T-helper 9 cell (primary cell): Measurements from ENCODE around the gene NID1.

Experiments used
- DNase-seq: peaks from one replicate; pipeline ENCODE4 v3.0.0-alpha.2; 2020

NID1 gene

DNA sequence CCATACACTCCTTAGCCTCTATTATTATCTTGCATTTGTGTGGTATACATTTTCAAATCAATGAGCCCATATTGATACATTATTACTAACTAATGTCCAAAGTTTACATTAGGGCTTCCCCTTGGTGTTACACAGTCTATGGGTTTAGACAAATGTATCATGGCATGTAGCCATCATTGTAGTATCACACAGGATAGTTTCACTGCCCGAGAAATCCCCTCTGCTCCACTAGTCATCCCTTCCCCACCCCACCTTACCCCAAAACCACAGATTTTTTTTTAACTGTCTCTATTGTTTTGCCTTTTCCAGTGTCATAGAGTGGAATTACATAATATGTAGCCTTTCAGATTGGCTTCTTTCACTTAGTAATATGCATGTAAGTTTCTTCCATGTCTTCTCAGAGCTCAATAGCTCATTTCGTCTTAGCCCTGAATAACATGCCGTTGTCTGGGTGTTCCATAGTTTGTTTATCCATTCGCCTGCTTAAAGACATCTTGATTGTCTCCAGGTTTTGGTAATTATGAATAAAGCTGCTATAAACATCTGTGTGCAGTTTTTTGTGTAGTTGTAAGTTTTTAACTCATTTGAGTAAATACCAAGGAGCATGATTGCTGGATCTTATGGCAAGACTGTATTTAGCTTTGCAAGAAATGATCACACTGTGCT is 111.8 kb downstream of the NID1 start:
- DNase-seq: no peak

DNA sequence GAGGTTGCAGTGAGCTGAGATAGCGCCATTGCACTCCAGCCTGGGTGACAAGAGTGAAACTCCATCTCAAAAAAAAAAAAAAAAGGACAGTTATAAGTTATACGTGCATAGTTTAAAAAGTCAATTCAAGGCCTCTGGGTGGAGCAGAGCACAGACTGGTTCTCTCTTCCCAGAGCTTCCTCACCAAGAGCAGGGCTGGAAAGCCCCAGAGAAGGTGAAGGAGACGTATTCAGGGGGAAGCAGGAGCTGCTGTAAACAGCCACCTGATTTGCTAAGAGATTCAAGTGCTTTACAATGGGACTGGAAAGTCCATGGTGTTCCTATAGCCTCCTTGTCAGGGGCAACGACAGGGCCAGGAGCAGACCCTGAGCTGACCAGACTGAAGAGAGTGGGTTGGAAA is 113.2 kb downstream of the NID1 start:
- no peak for DNase-seq

DNA sequence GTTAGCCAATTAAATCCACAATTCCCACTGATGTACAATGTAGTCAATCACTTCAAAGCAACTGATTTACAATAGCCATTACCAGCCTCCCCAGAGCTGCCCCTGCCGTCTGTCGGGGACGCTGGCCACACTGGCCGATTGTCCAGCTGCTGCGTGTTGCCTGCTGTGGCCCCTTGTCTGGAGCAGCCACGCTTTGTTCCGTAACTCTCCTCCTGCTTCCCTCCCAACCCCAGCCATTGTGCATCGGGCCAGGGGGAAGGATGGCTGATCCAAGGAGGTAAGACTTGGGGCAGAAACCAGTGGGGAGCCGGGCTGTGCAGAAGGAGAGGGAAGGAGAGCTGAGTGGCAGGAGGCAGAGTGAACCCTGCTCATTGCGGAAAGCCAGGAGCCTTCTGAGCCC is 114.6 kb downstream of the NID1 start:
- no peak for DNase-seq

DNA sequence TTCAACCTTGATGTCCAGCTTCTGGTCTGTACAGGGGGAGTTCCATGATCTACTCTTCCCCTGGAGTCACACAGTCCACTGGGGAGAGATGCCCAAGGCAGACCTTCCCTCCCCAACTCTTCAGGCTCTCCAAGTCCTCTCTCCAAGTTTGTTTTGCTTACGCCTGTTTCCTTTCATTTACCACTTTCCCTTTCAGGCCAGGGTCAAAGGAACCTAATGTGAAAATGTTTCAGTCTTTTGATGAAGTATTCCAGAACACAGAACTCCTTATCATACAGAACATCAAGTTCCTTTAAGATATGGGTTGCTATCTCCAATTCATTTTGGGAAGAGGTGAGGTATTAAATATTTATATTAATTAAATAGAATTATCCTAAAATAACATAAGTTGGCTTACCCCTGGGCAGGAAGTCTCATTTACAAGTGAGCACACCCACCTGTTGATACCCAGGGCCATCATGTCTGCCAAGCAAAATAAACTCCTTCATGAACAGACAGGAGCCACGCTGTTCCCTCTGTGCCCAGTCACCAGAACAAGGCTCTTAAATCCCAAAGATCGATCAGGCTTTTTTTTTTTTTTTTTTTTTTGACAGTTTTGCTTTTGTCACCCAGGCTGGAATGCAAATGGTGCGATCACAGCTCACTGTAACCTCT is 116.0 kb downstream of the NID1 start:
- DNase-seq: no peak

DNA sequence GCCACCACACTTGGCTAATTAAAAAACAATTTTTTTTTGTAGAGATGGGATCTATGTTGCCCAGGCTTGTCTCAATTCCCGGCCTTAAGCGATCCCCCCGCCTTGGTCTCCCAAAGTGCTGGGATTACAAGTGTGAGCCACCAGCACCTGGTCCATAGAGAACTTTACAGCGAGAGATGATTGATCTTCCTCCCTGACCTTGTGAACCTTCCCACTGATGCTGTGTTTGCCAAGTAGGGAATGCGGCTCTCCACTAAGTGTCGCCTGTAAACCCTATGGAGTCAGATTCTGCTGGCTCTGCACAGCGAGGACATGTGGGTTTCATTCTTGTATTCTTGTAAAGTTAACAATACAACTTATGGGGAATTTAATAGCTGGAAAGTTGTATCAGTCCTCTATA is 116.9 kb downstream of the NID1 start:
- no peak for DNase-seq

DNA sequence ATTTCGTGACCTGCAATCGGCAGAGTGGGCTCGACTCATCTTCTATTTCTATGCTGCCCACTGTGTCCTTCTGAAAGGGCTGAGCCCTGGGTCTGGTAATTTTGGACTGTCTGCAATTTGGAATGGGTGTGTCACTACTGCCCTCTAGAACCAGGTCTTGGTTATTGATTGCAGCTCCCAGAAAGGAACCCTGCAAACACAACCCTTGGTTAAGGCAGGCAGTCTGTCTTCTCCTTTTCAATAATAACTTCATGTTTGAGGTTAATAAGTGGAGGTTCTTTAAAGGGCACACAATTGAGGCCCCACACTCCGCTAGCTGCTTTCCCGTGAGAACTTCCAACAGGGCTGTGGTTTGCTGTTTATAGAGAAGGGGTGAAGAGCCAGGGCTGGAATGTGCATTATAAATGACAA is 118.3 kb downstream of the NID1 start:
- DNase-seq: no peak

DNA sequence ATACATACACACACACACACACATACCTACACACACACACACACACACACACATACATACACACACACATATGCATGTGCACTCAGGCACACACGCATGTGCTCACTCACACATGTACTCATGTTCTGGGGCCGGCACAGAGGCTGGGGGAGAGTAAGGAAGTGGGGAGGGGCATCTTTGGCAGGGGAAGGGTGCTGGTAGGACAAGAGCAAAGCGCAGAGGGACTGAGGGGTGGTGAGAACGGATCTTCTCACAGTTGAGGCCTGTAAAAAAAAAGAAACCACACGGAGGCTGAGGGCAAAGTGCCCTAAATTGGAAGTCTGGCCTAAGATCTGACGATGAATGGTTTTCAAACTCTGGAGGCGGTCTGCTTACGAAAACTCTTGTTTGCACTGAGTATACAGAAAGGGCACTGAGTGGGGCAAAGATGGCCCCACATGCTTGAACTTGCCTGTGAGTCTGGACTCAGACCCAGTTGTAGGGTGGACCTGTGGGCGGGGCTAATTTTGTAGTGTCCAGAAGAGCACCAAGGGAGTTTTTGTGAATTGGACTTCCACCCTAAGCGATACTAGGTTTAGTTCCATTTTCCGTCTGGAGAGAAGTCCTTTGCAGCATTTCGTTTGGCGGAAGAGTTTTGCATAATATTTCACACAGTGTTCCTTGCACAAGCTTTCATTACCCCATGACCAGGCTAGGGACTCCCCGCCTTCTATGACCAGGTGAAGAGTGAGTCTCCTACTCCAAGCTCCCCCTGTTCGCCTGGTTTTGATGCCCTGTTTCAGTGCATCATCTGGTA is 118.9 kb downstream of the NID1 start:
- no peak for DNase-seq

DNA sequence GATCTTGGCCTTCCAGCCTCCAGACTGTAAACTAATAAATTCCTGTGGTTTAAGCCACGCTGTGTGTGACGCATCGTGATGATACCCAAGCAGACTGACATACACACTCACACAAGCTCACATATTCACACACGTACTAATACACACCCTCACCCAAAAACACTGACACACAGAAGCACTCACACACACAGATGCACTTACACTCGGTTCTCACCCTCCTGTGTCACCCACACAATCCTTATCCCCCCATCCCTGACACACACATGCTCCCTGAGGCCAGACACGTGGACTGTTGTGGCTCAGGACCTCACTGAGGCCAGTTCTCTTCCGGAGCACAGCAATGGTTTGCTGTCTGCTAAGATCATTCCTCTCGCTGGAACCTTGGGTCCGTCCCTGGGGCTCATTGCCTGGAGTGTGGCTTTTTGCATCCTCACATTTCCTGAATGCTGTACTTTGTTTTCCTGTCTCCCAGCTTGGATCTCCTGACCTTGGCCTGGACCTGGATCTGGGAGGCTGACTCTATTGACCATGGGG is 121.2 kb downstream of the NID1 start:
- DNase-seq: no peak

DNA sequence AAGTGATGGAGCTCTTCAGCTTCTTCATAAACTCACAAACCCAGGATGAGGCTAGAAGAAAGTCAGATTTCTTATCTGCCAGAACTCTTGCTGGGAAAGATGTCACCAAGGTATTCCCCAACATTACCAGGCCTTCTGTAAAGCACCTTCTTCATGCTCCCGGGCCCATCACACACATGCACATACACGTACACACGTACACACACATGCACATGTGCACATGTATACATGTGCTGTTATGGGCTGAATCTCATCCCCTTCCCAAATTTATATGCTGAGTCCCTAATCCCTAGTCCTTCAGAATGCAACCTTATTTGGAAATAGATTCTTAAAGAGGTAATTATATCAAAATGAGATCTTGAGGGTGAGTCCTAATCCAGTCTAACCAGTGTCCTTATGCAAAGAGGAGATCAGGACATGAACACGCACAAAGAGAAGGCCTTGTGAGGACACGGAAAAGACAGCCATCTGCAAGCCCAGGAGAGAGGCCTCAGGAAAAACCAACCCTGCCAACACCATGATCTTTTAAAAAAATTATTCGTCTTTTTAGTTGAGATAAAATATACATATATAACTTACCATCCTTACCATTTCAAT is 121.8 kb downstream of the NID1 start:
- no peak for DNase-seq

DNA sequence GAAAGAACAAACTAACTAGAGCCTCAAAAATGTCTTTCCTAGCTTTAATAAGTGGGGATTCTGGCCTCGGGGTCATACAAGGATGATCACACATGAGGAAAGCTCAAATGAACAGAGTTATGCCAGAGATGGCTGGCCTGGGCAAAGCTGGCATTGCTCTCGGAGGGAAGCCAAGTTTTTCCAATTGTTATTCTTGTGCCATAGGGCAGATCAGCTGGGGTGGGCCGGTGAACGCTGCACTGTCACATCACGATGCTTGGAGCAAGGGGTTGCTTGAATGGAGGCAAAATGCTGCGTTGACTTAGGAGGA is 122.3 kb downstream of the NID1 start:
- no peak for DNase-seq

DNA sequence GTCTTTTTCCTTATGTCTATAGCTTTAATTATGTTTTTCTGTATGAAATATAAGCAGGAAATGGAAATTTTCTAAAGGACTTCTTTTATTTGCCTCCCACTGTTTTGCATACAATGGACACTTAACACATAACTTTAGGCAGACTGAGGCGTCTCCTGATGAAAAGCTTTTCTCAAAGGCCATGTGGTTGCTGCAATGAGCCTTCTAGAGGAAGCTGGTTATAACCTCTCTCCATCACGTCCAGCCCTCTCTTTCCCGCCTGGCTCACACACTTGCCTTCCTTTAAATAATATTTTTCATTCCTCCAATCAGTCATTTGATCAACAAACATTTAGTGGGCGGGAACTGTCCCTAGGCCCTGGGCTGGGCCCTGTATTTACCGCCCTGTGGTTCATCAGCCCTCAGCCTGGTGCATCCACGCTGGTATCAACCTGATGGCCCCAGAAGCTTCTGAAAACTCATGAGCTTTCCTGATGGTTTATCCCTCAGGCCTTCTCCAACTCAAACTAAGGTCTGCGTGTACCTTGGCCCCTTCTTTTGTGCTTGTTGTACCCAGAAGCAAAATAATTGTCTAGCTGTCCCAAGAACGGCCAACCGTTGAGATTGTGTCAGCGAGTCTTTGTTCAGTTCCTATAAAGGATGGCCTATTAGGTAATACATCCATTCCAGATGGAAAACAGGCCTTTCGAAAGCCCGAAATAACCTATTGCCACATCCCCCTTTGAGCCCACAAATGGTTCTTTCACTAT is 122.8 kb downstream of the NID1 start:
- no peak for DNase-seq

DNA sequence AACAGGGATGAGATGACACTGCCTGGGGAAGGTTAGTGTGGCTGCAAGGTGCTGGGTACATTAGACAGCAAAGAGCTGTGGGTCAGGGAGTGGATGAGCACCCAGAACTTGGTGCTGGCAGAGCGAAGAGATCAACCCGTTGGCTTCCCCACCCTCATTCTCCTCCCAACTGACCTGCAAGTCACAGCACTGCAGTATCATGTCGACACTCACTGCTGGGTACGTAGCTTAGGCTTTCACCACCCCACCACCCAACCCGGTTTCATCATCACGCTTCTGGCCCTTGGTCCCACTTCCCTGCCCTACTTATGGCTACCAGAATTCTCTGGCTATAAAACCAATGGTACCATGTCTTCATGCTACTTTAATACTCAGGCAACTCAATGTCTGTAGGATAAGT is 124.6 kb downstream of the NID1 start:
- DNase-seq: no peak

DNA sequence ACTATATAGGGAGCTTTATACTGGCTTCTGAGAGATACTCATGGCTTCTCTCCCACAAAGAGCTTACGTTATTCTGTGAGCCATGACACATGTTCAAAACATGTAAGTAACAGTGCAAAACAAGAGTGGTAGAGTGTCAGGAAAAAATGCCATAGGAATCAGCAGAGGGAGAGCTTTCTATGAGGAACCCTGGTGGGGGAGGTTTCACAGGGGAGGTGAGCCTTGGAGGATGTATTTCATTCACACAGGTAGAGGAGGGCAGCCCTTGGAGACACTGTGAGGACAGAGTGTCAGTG is 125.5 kb downstream of the NID1 start:
- no peak for DNase-seq

DNA sequence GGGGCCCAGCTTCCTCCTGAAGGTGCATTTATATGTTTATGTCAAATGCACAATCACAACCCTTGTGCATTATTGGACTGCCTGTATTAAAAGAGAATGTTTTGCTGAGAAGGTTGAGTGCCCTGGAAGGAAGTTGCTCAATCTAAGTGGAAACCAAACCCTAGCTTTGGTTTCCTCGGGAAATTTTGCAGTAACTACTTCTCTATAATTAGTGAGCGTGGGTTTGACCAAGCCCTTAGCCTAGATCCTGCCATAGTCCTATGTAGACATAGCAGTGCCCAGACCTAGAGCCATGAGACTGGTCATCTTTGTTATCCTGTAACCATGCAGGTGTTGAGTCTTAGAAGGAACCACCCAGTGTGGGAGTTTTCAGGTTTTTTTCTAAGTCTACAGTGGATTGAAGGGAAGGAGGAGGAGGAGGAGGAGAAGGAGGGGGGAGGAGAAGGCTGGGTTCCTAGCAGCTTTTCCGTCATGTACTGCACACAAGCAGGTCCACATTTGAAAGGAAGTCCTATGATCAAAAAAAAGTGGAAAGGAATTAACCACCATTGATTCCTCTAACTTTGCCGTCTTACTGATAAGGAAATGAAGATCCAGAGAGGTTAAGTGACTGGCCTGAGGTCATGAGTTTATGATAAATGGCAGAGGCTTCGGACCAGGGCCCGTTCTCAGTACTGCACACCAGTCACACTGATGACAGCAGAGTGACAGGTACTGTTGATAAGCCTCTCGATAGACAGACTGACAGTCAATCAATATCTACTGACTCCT is 126.0 kb downstream of the NID1 start:
- DNase-seq: no peak

DNA sequence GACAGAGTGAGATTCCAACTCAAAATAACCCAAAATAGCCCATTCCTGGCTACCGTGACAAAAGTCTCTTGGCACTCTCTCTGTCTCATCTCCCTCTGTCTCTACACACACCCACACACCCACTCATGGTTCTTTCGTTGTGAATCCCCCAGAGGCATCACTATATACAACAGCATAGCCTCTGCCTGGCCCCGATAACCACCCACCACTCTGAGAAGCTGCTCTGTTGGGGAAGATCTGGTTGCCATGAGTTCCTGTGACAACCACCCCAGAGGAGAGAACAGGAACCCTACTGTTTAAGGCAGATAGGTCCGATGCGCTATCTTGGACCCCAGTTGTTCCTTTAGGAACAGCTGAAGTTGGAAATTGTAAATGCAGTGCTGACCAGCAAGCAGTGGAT is 127.8 kb downstream of the NID1 start:
- DNase-seq: no peak

DNA sequence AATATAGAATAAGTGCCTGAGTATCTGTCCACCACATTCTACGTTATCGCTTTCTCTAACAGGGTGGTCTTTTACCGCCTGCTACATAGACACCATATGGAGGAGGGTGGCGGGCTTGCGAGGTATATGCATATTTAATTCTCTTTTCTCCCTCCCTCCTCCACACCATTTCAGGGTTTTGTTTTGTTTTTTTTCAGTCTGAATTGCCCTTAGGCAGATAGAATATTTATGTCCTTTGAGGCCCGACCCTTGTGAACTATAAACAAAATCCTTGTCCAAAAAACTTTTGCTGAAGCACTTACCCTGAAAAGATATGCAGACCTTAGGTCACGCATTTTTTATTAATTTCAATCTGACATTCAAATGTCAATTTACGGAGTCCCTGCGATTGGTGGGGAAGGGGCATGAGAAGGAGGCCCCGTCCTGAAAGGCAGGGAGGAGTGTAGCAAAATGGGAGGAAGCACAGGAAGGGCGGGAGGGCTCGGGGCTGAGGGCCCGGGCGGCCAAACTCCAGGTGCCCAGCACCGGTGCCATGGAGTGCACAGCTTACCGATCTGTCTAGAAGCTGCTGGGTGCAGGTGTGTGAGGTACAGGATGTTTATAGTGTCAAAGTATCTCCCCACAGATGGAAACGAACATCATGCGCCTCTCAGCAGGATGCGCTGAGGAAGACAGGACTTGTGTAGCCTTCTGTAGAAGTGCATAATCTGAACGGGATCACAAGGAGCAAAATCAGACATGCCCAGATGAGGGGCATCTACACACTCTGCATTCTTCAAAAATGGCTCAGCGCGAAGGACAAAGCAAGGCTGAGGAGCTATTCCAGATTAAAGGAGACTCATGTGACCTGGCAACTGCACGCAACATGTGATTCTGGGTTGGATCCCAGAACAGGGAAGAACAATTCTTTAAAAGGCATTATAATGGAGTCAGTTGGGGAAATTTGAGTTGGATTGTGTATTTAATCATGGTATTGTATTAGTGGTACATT is 129.4 kb downstream of the NID1 start:
- DNase-seq: no peak

DNA sequence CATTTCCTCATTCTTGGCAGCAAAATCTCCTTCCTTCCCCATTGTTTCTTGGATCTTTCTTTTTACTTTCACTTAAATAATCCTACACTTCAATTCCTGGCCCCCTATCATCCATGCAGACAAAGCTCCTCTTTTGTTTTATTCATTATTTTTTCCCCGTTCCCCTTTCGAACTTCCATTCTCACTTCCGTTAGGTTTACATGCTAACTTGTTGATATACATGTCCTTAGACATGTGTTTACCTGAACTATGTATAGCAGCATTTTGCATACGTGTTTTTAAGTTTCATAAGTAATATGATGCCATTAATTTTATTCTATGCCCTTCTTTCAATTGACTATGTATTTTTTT is 131.1 kb downstream of the NID1 start:
- DNase-seq: no peak

DNA sequence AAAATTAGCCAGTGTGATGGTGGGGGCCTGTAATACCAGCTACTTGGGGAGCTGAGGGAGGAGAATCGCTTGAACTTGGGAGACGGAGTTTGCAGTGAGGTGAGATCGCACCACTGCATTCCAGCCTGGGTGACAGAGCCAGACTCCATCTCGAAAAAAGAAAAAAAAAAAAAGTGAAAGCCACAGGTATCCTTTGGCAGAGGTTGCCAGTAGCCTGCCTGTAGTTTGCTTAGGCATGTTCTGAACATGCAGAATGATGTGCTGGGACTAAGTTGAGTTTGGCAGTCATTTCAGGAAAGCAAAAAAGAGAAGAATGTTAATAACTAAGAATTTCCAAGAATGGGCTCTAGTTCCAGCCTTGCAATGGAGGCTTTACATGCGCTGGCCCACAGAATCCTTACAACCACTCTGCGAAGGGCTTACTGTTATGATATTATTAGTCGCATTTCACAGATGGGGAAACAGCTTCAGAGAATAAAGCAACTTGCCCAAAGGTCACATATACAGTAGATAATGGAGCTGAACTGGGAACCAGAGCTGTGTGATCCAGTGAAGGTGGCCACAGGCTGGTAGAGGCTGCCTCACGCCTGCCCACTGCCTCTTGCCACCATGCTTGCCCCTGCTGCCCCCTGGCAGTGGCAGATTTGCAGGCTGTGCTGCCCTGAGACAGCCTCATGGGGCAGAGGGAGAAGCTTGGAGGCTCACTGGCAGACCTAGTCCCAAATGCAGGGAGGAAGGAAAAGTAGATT is 131.7 kb downstream of the NID1 start:
- DNase-seq: no peak

DNA sequence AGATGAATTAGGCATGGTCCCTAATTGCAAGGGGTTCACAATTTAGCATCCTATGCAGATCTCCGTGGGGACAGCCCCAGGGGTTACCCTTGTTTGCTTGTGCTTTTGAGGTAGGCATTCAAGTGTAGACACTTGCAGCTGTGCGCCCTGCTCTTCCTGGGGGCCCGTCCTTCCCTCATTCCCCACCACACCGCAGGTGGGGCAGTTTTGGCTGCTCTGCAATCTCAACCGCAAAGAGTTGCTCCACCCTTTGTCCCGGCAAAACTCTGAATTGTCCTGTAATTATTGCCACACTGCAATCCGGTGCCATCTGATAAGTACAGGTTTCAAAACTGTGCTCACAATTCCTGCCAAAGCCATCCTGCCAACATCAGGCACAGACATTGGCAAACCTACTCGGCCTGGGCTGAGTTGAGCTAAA is 132.8 kb downstream of the NID1 start:
- DNase-seq: no peak

DNA sequence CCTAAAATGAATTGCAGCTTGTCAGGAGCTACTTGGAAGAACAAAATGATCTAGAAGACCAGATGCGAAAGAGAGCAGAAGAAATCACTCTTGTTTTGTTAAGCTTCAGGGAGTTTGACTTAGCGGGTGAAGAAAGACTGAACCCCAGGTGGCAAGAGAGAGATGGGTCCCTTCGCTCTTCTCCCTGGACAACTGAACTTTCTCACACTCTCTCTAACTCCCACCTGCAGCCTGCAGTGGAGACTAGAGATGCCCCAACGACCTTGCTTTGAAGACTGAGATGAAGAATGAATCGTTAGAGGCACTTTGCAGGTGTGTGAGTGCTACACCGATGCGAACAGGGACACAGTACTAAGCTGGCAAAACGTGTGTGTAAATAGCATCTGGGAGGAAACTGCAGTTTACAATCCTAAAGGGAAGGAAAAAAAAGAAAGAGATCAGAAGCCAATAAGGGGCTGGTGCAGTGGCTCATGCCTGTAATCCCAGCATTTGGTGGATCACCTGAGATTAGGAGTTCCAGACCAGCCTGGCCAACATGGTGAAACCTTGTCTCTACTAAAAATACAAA is 133.6 kb downstream of the NID1 start:
- DNase-seq: no peak
